ENCODE data around the gene PTGS2. TPM values are rescaled to one million over a fixed set of nuclear protein-coding genes. Genes with fewer than 3 reads are reported as not detected.

Gene PTGS2
- total and polyA plus RNA-seq, 2 of the 8 experiments (the other 6 are each of a cell fraction or from before 2014, with no cell fraction given), result 0.29 to 0.35 TPM

DNA sequence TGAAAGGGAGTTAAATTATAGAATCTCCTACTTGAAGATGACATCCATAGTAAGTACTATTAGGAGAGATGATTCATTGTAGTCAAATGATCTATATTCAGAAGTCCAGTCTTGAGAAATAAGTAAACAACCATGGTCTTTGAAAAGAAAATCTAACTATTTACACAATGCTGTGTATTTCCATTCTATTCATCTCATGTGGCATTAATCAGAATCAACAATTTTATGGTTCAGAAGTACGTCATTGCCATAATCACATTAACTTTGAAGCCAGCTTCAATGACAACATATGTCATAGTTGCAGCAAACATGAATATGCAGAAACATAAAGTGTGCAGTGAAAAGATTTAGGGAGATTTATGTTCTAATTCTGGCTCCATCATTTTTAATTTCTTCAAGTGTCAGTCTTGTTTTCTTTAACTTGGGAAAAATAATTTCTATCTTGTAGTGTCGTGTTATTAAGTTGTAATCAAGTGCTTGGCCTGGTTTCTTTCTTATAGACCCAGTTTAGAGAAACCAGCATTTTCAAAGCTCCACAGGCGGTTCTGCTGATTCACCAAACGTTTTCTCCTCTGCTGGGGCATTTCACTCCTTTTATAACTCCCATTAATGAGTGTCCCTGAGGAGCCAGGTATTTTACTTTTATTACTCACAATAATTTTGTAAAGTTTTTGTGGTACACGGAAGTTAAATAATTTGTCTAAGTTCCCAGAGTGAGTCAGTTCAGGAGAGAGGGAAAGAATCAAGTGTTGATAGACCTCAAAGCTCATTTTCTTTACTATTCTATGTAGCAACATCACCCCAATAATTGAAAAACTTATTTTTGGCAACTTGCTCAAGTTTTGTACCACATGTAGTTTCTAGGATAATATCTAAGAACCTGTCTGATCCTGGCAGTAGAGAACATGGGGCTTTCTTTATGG, 35.9 kb upstream of the PTGS2 start:
- WGBS, 2 experiments (ENCODE audit: extremely low coverage in 1 of 2, insufficient coverage in 1 of 2, insufficient read length in 1 of 2, insufficient replicate concordance in 2 of 2, low coverage in 1 of 2, low lambda C conversion rate in 2 of 2, missing lambda C conversion rate in 1 of 2), result 89% methylated on average over 5 of the region's 5 CpGs; no CpG with 5 or more reads in 1 of the 2 experiments
- H3K79me2 ChIP-seq (ENCODE audit: control insufficient read depth in 1 of 2, insufficient read depth in 2 of 2, low read length in 2 of 2), result no peaks in the 10 kb centered on the region
- H4K20me1 ChIP-seq (replicated peaks in 1 of 2; ENCODE audit: control insufficient read depth in 1 of 2, insufficient read depth in 2 of 2, low read length in 2 of 2), result no peaks in the 10 kb centered on the region
- H3K27me3 ChIP-seq (replicated peaks in 1 of 4; ENCODE audit: control insufficient read depth in 3 of 4, extremely low read depth in 1 of 4, insufficient read depth in 3 of 4, low read length in 3 of 4), result no peaks in the 10 kb centered on the region
- no peak overlapping the region for H2BK12ac ChIP-seq (ENCODE audit: low read depth, low read length)
- no peak overlapping the region for H2AFZ ChIP-seq (ENCODE audit: low read length)
- no peak overlapping the region for H4K8ac ChIP-seq (ENCODE audit: extremely low read depth, insufficient read depth, low read length)
- no peak for DNase-seq (ENCODE audit: low read depth in 1 of 2, low spot score in 2 of 2)
- POLR2A ChIA-PET (ENCODE audit: partially characterized antibody), result no interaction called here
- H3K14ac ChIP-seq (ENCODE audit: insufficient read length), result no peak overlapping the region
- no peak overlapping the region for H4K5ac ChIP-seq (ENCODE audit: insufficient read length, low read depth, low read length)
- no peak for FAIRE-seq
- no peak overlapping the region for H2BK5ac ChIP-seq (ENCODE audit: low read depth, low read length)
- H2BK20ac ChIP-seq (ENCODE audit: low read length), result no peak overlapping the region
- no peak overlapping the region for H4K91ac ChIP-seq (replicated peaks; ENCODE audit: insufficient read length, low read length)
- H3K36me3 ChIP-seq (ENCODE audit: control insufficient read depth in 2 of 4, insufficient read depth in 4 of 4, low read length in 3 of 4), result no peaks in the 10 kb centered on the region
- H3K56ac ChIP-seq (replicated peaks; ENCODE audit: insufficient read length, low read depth, low read length), result no peak overlapping the region
- H3K4me3 ChIP-seq (ENCODE audit: extremely low read depth in 1 of 4, insufficient read depth in 2 of 4, low read depth in 3 of 4, low read length in 4 of 4), result no peak overlapping the region
- no peak overlapping the region for H2AK5ac ChIP-seq (ENCODE audit: low read depth, low read length)
- H3K4me1 ChIP-seq (replicated peaks in 1 of 4; ENCODE audit: control insufficient read depth in 3 of 4, insufficient read depth in 4 of 4, low read length in 3 of 4), result no peaks in the 10 kb centered on the region
- TF ChIP-seq YY1 (IDR thresholded peaks at IDR 0.05; ENCODE audit: low read depth, low read length) (no peak), ZNF274 (IDR thresholded peaks at IDR 0.05; ENCODE audit: borderline replicate concordance, extremely low read depth, low read length) (no peak), POLR2AphosphoS5 (IDR thresholded peaks at IDR 0.05; ENCODE audit: low read depth, low read length) (no peak)
- no peak overlapping the region for H2BK15ac ChIP-seq (ENCODE audit: low read length)
- no peak overlapping the region for H3K23ac ChIP-seq (ENCODE audit: insufficient read length)
- H3K4ac ChIP-seq (replicated peaks; ENCODE audit: insufficient read length, low read depth, low read length), result no peak overlapping the region
- H3K9ac ChIP-seq (replicated peaks in 1 of 4; ENCODE audit: extremely low read depth in 1 of 4, low read depth in 3 of 4, low read length in 3 of 4), result no peak overlapping the region
- H2BK120ac ChIP-seq (replicated peaks; ENCODE audit: low read depth, low read length), result no peak overlapping the region
- no peak overlapping the region for H3K27ac ChIP-seq (ENCODE audit: low read depth, low read length)
- no peaks in the 10 kb centered on the region for H3K9me3 ChIP-seq (ENCODE audit: insufficient read depth in 2 of 2, low read depth in 1 of 2, low read length in 1 of 2)
- H3K4me2 ChIP-seq (ENCODE audit: insufficient read depth in 1 of 2, low read depth in 2 of 2, low read length in 2 of 2), result no peak overlapping the region
- CTCF ChIA-PET (ENCODE audit: partially characterized antibody), result interaction anchor here (1.1 to 1.6 kb wide), 2 partner anchors 8 to 270 kb away, joined by 5 read pairs; no protein-coding TSS in a partner anchor
- no peak overlapping the region for H3K18ac ChIP-seq (ENCODE audit: extremely low read depth, low read length)
- H3K23me2 ChIP-seq (ENCODE audit: low read depth, low read length), result no peaks in the 10 kb centered on the region
- H3K79me1 ChIP-seq (ENCODE audit: low read depth, low read length), result no peaks in the 10 kb centered on the region
